GM23338 (cell line): ENCODE data around the gene H19. TPM values are rescaled to one million over a fixed set of nuclear protein-coding genes. Genes with fewer than 3 reads are reported as not detected.

Experiments
- ATAC-seq: fragments of 200-7000 bp; cut with Tn5 transposase; 3 replicates; pipeline ENCODE4 v1.9.1; 2020
- DNase-seq: peaks from one replicate; pipeline ENCODE4 v3.0.0-alpha.2; 2015; ENCODE audit warnings: low spot score
- H2AFZ ChIP-seq: fragments of 200-600 bp; sonication (generic); 2 replicates; pipeline ENCODE4 v1.8.0; 2016; ENCODE audit warnings: antibody characterized with exemption, mild to moderate bottlenecking, moderate library complexity
- H3F3A ChIP-seq: fragments of 200-600 bp; sonication (generic); replicated peaks from 2 replicates; pipeline ENCODE4 v1.8.0; 2017; ENCODE audit warnings: antibody characterized with exemption, mixed run types, low read depth
- H3K27ac ChIP-seq: fragments of 200-600 bp; sonication (generic); 2 replicates; pipeline ENCODE4 v1.6.1; 2016; ENCODE audit warnings: low read depth
- H3K27me3 ChIP-seq: fragments of 200-600 bp; sonication (generic); 2 replicates; pipeline ENCODE4 v1.8.0; 2016; ENCODE audit warnings: mild to moderate bottlenecking, mixed run types, moderate library complexity; ENCODE audit not compliant: insufficient read depth
- H3K36me3 ChIP-seq: fragments of 200-600 bp; sonication (generic); 2 replicates; pipeline ENCODE4 v1.8.0; 2016; ENCODE audit warnings: mild to moderate bottlenecking; ENCODE audit not compliant: insufficient read depth
- H3K4me1 ChIP-seq: fragments of 200-600 bp; sonication (generic); 2 replicates; pipeline ENCODE4 v1.8.0; 2016; ENCODE audit warnings: mild to moderate bottlenecking, moderate library complexity; ENCODE audit not compliant: insufficient read depth
- H3K4me2 ChIP-seq: fragments of 200-600 bp; sonication (generic); 2 replicates; pipeline ENCODE4 v1.7.1; 2017; ENCODE audit warnings: mixed run types
- H3K4me3 ChIP-seq: fragments of 200-600 bp; sonication (generic); 2 replicates; pipeline ENCODE4 v1.6.1; 2016; ENCODE audit warnings: mixed run types
- H3K79me2 ChIP-seq: fragments of 200-600 bp; sonication (generic); replicated peaks from 2 replicates; pipeline ENCODE4 v1.8.0; 2017; ENCODE audit warnings: mild to moderate bottlenecking; ENCODE audit not compliant: insufficient read depth
- H3K9me2 ChIP-seq: fragments of 200-600 bp; sonication (generic); 2 replicates; pipeline ENCODE4 v1.8.0; 2017; ENCODE audit not compliant: insufficient read depth
- H4K20me1 ChIP-seq: fragments of 200-600 bp; sonication (generic); replicated peaks from 2 replicates; pipeline ENCODE4 v1.8.0; 2017; ENCODE audit warnings: mild to moderate bottlenecking; ENCODE audit not compliant: insufficient read depth
- H3K27ac Mint-ChIP-seq: 2 replicates; pipeline ENCODE4 v1.8.0; 2020; ENCODE audit warnings: inconsistent platforms, mild to moderate bottlenecking, moderate library complexity, mixed read lengths
- H3K27me3 Mint-ChIP-seq: 3 replicates; pipeline ENCODE4 v1.8.0; 2022; ENCODE audit warnings: low read depth, mild to moderate bottlenecking, moderate library complexity, mixed read lengths, inconsistent platforms; ENCODE audit not compliant: insufficient read depth, poor library complexity
- H3K36me3 Mint-ChIP-seq: 3 replicates; pipeline ENCODE4 v1.8.0; 2021; ENCODE audit warnings: low read depth, mild to moderate bottlenecking, inconsistent platforms, moderate library complexity, mixed read lengths
- H3K4me1 Mint-ChIP-seq: 3 replicates; pipeline ENCODE4 v1.8.0; 2020; ENCODE audit warnings: mild to moderate bottlenecking, inconsistent platforms, mixed read lengths
- H3K4me3 Mint-ChIP-seq: 3 replicates; pipeline ENCODE4 v1.8.0; 2021; ENCODE audit warnings: moderate library complexity, mild to moderate bottlenecking, inconsistent platforms, mixed read lengths
- H3K9me3 Mint-ChIP-seq: 3 replicates; pipeline ENCODE4 v1.8.0; 2020; ENCODE audit warnings: moderate library complexity, mild to moderate bottlenecking, inconsistent platforms, mixed read lengths
- CREB1 ChIP-seq: fragments of 250-450 bp; sonication (Bioruptor Pico); IDR thresholded peaks from 2 replicates; pipeline ENCODE4 v1.5.0; 2020; ENCODE audit warnings: low read depth, mild to moderate bottlenecking, moderate library complexity
- EZH2 ChIP-seq: fragments of 200-600 bp; sonication (generic); IDR thresholded peaks from one replicate; pipeline ENCODE4 v1.8.0; 2017; ENCODE audit warnings: antibody characterized with exemption, mild to moderate bottlenecking, low read depth; ENCODE audit not compliant: unreplicated experiment
- EZH2phosphoT487 ChIP-seq: fragments of 200-600 bp; sonication (generic); IDR thresholded peaks from one replicate; pipeline ENCODE4 v1.8.1; 2018; ENCODE audit warnings: antibody characterized with exemption; ENCODE audit not compliant: unreplicated experiment
- JUNB ChIP-seq: IDR thresholded peaks from one replicate; pipeline ENCODE4 v1.6.1; 2016; ENCODE audit warnings: antibody characterized with exemption; ENCODE audit not compliant: unreplicated experiment
- NANOG ChIP-seq: IDR thresholded peaks from 2 replicates; pipeline ENCODE4 v1.6.1; 2016; ENCODE audit warnings: antibody characterized with exemption, borderline replicate concordance
- POLR2AphosphoS5 ChIP-seq: IDR thresholded peaks from 2 replicates; pipeline ENCODE4 v1.6.1; 2016; ENCODE audit warnings: antibody characterized with exemption, low read depth
- STAT1 ChIP-seq: IDR thresholded peaks from one replicate; pipeline ENCODE4 v1.6.1; 2016; ENCODE audit warnings: antibody characterized with exemption; ENCODE audit not compliant: unreplicated experiment
- ZNF114 ChIP-seq: fragments of 250-450 bp; sonication (Bioruptor Pico); IDR thresholded peaks from 2 replicates; pipeline ENCODE4 v1.5.0; 2020; ENCODE audit warnings: mild to moderate bottlenecking, moderate library complexity
- ZNF331 ChIP-seq: fragments of 250-450 bp; sonication (Bioruptor Pico); IDR thresholded peaks from 2 replicates; pipeline ENCODE4 v1.5.0; 2020; ENCODE audit warnings: low read depth, mild to moderate bottlenecking, moderate library complexity
- polyA plus RNA-seq: library from polyadenylated mRNA; unstranded; fragments of >200 nt; fragmentation: Nextera tagmentation; extraction: Ambion mirVana; gene quantifications from 2 replicates; pipeline ENCODE4 v1.2.1, GENCODE V29; 2016
- total RNA-seq: library from RNA; depleted of rRNA; stranded (reverse); fragments of >200 nt; shearing (Covaris generic); gene quantifications from 2 replicates; pipeline ENCODE4 v1.2.3, GENCODE V29; 2014
- TF ChIP-seq, protein P1 (sequence below), 2 experiments: fragments of 200-600 bp in 1 of 2; sonication (generic) in 1 of 2; conservative IDR thresholded peaks; 2 replicates each; pipeline versions ENCODE4 v1.5.1 to v1.6.1; 2016 to 2017; ENCODE audit warnings: antibody characterized with exemption in 2 of 2, low read depth in 2 of 2, mild to moderate bottlenecking in 2 of 2, moderate library complexity in 1 of 2
- TF ChIP-seq, protein P2 (sequence below): fragments of 250-450 bp; sonication (Bioruptor Pico); IDR thresholded peaks from 2 replicates; pipeline ENCODE4 v1.5.0; 2020; ENCODE audit warnings: mild to moderate bottlenecking, moderate library complexity
- TF ChIP-seq, protein P3 (sequence below): IDR thresholded peaks from one replicate; pipeline ENCODE4 v1.6.1; 2018; ENCODE audit warnings: antibody characterized with exemption; ENCODE audit not compliant: unreplicated experiment
- TF ChIP-seq, protein P4 (sequence below): IDR thresholded peaks from 2 replicates; pipeline ENCODE4 v1.6.1; 2016; ENCODE audit warnings: antibody characterized with exemption

The H19 gene
- total and polyA plus RNA-seq, 2 experiments from 2014 or later, result 0.76 to 0.86 TPM

DNA sequence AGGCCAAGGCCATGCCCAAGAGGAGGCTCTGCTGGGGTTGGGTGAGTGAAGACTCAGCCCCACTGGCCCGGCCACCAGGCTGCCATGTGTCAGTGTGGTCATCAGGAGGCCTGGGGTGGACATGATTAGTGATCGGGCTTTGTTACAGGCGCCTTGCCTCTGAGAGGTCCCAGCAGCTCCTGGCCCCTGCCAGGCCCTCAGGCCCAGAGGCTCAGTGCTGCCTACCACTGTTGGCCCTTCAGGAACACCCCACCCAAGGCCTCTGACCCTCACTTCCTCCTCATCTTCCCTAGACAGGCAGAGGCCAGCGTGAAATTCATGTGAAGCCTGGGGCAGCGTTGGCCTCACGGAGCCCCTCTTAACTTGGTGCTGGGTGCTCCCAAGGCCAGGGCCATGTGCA, 48.3 kb downstream of the H19 start:
- H3K4me1 Mint-ChIP-seq, result no peaks in the 10 kb centered on the region
- H2AFZ ChIP-seq, result no peak overlapping the region
- H4K20me1 ChIP-seq, result no peaks in the 10 kb centered on the region
- no peak overlapping the region for H3K27ac ChIP-seq
- H3K4me3 Mint-ChIP-seq, result no peak overlapping the region
- H3K9me3 Mint-ChIP-seq, result no peaks in the 10 kb centered on the region
- H3K36me3 Mint-ChIP-seq, result no peaks in the 10 kb centered on the region
- H3K9me2 ChIP-seq, result no peaks in the 10 kb centered on the region
- no peaks in the 10 kb centered on the region for H3K27me3 ChIP-seq
- TF ChIP-seq, protein P1, sequence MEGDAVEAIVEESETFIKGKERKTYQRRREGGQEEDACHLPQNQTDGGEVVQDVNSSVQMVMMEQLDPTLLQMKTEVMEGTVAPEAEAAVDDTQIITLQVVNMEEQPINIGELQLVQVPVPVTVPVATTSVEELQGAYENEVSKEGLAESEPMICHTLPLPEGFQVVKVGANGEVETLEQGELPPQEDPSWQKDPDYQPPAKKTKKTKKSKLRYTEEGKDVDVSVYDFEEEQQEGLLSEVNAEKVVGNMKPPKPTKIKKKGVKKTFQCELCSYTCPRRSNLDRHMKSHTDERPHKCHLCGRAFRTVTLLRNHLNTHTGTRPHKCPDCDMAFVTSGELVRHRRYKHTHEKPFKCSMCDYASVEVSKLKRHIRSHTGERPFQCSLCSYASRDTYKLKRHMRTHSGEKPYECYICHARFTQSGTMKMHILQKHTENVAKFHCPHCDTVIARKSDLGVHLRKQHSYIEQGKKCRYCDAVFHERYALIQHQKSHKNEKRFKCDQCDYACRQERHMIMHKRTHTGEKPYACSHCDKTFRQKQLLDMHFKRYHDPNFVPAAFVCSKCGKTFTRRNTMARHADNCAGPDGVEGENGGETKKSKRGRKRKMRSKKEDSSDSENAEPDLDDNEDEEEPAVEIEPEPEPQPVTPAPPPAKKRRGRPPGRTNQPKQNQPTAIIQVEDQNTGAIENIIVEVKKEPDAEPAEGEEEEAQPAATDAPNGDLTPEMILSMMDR (conservative IDR thresholded peaks at IDR 0.05; ENCODE audit: low read depth in 2 of 2), result no peak
- no peak for TF ChIP-seq CREB1
- TF ChIP-seq ZNF331, result no peak
- TF ChIP-seq, protein P2, sequence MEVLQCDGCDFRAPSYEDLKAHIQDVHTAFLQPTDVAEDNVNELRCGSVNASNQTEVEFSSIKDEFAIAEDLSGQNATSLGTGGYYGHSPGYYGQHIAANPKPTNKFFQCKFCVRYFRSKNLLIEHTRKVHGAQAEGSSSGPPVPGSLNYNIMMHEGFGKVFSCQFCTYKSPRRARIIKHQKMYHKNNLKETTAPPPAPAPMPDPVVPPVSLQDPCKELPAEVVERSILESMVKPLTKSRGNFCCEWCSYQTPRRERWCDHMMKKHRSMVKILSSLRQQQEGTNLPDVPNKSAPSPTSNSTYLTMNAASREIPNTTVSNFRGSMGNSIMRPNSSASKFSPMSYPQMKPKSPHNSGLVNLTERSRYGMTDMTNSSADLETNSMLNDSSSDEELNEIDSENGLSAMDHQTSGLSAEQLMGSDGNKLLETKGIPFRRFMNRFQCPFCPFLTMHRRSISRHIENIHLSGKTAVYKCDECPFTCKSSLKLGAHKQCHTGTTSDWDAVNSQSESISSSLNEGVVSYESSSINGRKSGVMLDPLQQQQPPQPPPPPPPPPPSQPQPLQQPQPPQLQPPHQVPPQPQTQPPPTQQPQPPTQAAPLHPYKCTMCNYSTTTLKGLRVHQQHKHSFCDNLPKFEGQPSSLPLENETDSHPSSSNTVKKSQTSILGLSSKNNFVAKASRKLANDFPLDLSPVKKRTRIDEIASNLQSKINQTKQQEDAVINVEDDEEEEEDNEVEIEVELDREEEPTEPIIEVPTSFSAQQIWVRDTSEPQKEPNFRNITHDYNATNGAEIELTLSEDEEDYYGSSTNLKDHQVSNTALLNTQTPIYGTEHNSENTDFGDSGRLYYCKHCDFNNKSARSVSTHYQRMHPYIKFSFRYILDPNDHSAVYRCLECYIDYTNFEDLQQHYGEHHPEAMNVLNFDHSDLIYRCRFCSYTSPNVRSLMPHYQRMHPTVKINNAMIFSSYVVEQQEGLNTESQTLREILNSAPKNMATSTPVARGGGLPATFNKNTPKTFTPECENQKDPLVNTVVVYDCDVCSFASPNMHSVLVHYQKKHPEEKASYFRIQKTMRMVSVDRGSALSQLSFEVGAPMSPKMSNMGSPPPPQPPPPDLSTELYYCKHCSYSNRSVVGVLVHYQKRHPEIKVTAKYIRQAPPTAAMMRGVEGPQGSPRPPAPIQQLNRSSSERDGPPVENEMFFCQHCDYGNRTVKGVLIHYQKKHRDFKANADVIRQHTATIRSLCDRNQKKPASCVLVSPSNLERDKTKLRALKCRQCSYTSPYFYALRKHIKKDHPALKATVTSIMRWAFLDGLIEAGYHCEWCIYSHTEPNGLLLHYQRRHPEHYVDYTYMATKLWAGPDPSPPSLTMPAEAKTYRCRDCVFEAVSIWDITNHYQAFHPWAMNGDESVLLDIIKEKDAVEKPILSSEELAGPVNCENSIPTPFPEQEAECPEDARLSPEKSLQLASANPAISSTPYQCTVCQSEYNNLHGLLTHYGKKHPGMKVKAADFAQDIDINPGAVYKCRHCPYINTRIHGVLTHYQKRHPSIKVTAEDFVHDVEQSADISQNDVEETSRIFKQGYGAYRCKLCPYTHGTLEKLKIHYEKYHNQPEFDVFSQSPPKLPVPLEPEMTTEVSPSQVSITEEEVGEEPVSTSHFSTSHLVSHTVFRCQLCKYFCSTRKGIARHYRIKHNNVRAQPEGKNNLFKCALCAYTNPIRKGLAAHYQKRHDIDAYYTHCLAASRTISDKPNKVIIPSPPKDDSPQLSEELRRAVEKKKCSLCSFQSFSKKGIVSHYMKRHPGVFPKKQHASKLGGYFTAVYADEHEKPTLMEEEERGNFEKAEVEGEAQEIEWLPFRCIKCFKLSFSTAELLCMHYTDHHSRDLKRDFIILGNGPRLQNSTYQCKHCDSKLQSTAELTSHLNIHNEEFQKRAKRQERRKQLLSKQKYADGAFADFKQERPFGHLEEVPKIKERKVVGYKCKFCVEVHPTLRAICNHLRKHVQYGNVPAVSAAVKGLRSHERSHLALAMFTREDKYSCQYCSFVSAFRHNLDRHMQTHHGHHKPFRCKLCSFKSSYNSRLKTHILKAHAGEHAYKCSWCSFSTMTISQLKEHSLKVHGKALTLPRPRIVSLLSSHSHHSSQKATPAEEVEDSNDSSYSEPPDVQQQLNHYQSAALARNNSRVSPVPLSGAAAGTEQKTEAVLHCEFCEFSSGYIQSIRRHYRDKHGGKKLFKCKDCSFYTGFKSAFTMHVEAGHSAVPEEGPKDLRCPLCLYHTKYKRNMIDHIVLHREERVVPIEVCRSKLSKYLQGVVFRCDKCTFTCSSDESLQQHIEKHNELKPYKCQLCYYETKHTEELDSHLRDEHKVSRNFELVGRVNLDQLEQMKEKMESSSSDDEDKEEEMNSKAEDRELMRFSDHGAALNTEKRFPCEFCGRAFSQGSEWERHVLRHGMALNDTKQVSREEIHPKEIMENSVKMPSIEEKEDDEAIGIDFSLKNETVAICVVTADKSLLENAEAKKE, result no peak
- TF ChIP-seq, protein P3, sequence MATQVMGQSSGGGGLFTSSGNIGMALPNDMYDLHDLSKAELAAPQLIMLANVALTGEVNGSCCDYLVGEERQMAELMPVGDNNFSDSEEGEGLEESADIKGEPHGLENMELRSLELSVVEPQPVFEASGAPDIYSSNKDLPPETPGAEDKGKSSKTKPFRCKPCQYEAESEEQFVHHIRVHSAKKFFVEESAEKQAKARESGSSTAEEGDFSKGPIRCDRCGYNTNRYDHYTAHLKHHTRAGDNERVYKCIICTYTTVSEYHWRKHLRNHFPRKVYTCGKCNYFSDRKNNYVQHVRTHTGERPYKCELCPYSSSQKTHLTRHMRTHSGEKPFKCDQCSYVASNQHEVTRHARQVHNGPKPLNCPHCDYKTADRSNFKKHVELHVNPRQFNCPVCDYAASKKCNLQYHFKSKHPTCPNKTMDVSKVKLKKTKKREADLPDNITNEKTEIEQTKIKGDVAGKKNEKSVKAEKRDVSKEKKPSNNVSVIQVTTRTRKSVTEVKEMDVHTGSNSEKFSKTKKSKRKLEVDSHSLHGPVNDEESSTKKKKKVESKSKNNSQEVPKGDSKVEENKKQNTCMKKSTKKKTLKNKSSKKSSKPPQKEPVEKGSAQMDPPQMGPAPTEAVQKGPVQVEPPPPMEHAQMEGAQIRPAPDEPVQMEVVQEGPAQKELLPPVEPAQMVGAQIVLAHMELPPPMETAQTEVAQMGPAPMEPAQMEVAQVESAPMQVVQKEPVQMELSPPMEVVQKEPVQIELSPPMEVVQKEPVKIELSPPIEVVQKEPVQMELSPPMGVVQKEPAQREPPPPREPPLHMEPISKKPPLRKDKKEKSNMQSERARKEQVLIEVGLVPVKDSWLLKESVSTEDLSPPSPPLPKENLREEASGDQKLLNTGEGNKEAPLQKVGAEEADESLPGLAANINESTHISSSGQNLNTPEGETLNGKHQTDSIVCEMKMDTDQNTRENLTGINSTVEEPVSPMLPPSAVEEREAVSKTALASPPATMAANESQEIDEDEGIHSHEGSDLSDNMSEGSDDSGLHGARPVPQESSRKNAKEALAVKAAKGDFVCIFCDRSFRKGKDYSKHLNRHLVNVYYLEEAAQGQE, result no peak
- no peak for TF ChIP-seq STAT1
- no peak for TF ChIP-seq POLR2AphosphoS5
- no peak for TF ChIP-seq EZH2
- TF ChIP-seq, protein P4, sequence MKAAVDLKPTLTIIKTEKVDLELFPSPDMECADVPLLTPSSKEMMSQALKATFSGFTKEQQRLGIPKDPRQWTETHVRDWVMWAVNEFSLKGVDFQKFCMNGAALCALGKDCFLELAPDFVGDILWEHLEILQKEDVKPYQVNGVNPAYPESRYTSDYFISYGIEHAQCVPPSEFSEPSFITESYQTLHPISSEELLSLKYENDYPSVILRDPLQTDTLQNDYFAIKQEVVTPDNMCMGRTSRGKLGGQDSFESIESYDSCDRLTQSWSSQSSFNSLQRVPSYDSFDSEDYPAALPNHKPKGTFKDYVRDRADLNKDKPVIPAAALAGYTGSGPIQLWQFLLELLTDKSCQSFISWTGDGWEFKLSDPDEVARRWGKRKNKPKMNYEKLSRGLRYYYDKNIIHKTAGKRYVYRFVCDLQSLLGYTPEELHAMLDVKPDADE, result no peak
- no peak for TF ChIP-seq EZH2phosphoT487
- no peak for TF ChIP-seq ZNF114 (CRISPR knock-in tag)
- TF ChIP-seq NANOG, result no peak
- TF ChIP-seq JUNB, result no peak
- H3K36me3 ChIP-seq, result no peaks in the 10 kb centered on the region
- no peak for ATAC-seq
- no peak for DNase-seq
- H3K4me2 ChIP-seq, result no peak overlapping the region
- no peak overlapping the region for H3K27ac Mint-ChIP-seq
- no peaks in the 10 kb centered on the region for H3K27me3 Mint-ChIP-seq
- H3K4me3 ChIP-seq, result no peak overlapping the region
- H3K79me2 ChIP-seq, result no peaks in the 10 kb centered on the region
- H3K4me1 ChIP-seq, result no peaks in the 10 kb centered on the region
- no peaks in the 10 kb centered on the region for H3F3A ChIP-seq
